DMS79 treated with DMSO at 0.1 percent for 48 hours (cell line): Measurements from ENCODE around the gene PAK2.
"Not testable (repeated sequence)": the region's sequence is repeated elsewhere in the genome, so short reads cannot be mapped to it uniquely, and the experiment has no call there.

Experiments
- DNase-seq: peaks from one replicate; lab custom pipeline; 2025; lab: John Stamatoyannopoulos, UW

PAK2 gene

GRCh38 chr3:196843435-196844110, 103.9 kb downstream of the PAK2 start:
- DNase-seq = no peak

GRCh38 chr3:196844235-196845219, 104.9 kb downstream of the PAK2 start:
- not testable (repeated sequence) for DNase-seq

- DNase-seq = not testable (repeated sequence)
Measured at GRCh38 chr3:196848375-196848774, 108.7 kb downstream of the PAK2 start.

- DNase-seq = no peak
Measured at GRCh38 chr3:196849180-196849741, 109.6 kb downstream of the PAK2 start.

GRCh38 chr3:196863000-196863399, 123.3 kb downstream of the PAK2 start:
- not testable (repeated sequence) for DNase-seq

GRCh38 chr3:196867155-196867506, 127.5 kb downstream of the PAK2 start:
- DNase-seq = peak; percentile 85

- peak; percentile 91 for DNase-seq
Measured at GRCh38 chr3:196867507-196868296, 128.0 kb downstream of the PAK2 start, which contains the start of gene SENP5. SENP5 (plus strand) TSS chr3:196867920; CDS start chr3:196885182, 17,262 bp downstream.

- DNase-seq = no peak
Measured at GRCh38 chr3:196868297-196868661, 128.6 kb downstream of the PAK2 start.

GRCh38 chr3:196872316-196872715, 132.7 kb downstream of the PAK2 start:
- no peak for DNase-seq

GRCh38 chr3:196874511-196875094, 134.9 kb downstream of the PAK2 start:
- DNase-seq = not testable (repeated sequence)

GRCh38 chr3:196875258-196875657, 135.6 kb downstream of the PAK2 start:
- no peak for DNase-seq
